GM12872 (cell line): ENCODE data around the gene SBF2.

Source experiments
- CTCF ChIP-seq: IDR thresholded peaks from 3 replicates; pipeline ENCODE4 v1.5.1; 2011; ENCODE audit warnings: low read depth, mild to moderate bottlenecking, low read length, moderate library complexity; ENCODE audit not compliant: insufficient read depth

Gene SBF2

DNA sequence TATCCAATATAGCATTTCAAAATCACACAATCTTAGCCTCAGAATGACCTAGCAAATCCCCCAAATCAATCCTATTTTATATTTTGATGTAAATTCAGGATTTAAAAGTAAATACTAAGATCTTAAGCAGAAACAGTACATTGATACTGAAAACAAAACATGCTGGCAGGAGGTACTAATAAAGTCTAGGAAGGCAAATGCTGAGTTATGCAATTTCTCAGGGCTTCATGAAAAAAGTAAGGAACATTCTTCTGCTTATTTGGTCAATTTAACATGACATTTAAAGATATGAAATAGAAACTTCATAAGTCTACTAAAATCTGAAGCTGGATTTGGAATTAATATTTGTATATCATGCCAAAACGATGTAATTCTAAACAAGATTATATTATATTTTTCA is 476.8 kb downstream of the SBF2 start:
- TF ChIP-seq CTCF: no peak

GRCh38 chr11:9815486-9816136 is 478.4 kb downstream of the SBF2 start:
- no peak for TF ChIP-seq CTCF

- TF ChIP-seq CTCF: no peak
Measured at GRCh38 chr11:9814108-9814507, 479.9 kb downstream of the SBF2 start.

DNA sequence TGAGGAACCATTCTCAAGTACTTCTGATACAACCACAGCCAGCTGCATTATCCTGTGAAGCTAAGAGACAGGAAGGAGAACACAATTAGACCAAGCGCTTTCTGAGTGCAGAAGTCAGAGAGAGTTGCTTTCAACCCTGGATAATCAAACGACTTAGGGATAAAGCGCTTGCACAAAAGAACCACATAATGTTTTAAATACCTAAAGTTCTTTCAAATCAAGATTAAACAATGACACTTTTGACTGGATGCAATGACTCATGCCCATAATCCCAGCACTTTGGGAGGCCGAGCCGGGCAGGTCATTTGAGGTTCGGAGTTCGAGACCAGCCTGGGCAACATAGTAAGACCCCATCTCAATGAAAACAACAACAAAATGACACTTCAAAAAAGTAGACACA is 485.1 kb downstream of the SBF2 start:
- no peak for TF ChIP-seq CTCF

DNA sequence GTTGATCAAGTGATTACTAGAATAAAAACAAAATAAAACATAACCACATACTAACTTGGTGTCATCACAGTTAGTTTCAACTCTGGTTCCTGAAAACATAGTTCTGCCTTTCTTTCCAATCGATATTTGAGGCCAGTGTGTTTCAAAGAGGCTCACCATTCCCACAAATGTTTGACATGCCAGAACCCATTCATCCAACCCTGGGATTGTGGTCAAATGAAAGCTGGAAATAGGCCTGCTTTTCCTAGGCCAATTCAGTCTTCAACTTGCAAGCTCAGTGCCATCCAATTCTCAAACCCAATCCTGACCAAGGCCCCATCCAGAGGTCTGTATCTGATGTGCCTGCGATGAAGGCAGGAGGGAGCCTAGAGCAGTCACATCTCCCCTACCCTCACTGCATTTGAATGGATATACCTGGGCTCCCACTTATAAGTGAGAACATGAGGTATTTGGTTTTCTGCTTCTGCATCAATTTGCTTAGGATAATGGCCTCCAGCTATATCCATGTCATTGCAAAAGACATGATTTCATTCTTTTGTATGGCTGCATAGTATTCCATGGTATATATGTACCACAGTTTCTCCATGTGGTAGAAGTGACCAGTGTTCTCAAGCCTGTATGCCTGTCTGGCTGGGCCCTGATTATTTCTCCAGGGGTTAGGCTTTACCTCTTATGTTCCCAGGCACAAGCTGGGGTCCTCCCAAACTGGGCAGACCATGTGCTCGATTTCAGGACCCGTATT is 486.9 kb downstream of the SBF2 start:
- TF ChIP-seq CTCF: no peak

DNA sequence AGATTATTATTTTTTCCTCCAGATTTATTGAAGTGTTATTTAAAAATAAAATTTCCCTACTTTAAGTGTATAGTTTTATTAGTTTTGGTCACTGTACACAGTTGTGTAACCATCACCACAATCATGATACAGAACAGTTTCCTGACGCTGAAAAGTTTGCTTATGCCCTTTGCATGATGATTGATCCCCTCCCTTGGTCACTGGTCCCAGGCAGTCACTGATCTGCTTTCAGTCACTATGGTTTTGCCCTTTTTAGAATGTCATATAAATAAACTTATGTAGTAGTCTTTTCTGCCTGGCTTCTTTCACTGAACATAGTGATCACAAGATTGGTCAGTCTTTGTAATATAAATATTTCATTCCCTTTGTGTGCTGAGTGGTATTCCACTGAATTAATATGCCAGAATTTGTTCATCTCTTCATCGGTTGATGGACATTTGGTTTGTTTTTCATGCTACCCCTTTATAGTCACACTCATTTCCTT is 489.6 kb downstream of the SBF2 start:
- TF ChIP-seq CTCF: no peak

- no peak for TF ChIP-seq CTCF
Measured at GRCh38 chr11:9803685-9804418, 490.2 kb downstream of the SBF2 start.
